Body of pancreas (tissue), 4 donors: ENCODE data around the gene ABCC5.

Experiments used
- CTCF ChIP-seq, 7 experiments: fragments of 450-650 bp in 4 of 7; fragments of 200-600 bp in 3 of 7; sonication (generic) in 3 of 7; IDR thresholded peaks; one replicate each; pipeline ENCODE4 v1.5.1; 2016 to 2019; ENCODE audit warnings: antibody characterized with exemption in 7 of 7
- POLR2A ChIP-seq, 3 donors: fragments of 450-650 bp; IDR thresholded peaks; one replicate each; pipeline ENCODE4 v1.6.1; 2016; ENCODE audit warnings: antibody characterized with exemption in 3 of 3, mild to moderate bottlenecking in 2 of 3

GRCh38 chr3:183873914-183874313 is 143.8 kb downstream of the ABCC5 start:
- TF ChIP-seq CTCF (IDR thresholded peaks at IDR 0.05) (no peak), POLR2A (IDR thresholded peaks at IDR 0.05) (no peak)
